Measurements from ENCODE around the gene PFAS.

Gene PFAS

GRCh38 chr17:8300627-8301242 is 51.6 kb downstream of the PFAS start:
- DNase-seq: peak; percentile 66

GRCh38 chr17:8310601-8311123 is 61.6 kb downstream of the PFAS start:
- no peak for DNase-seq

- no peak for DNase-seq
Observed at GRCh38 chr17:8311131-8311790, 62.2 kb downstream of the PFAS start.

GRCh38 chr17:8312251-8312650 is 63.2 kb downstream of the PFAS start:
- DNase-seq: no peak

- no peak for DNase-seq
Observed at GRCh38 chr17:8312726-8313600, 63.9 kb downstream of the PFAS start.

- no peak for DNase-seq
Observed at GRCh38 chr17:8314797-8315763, 66.0 kb downstream of the PFAS start.

GRCh38 chr17:8315764-8316217 is 66.7 kb downstream of the PFAS start:
- no peak for DNase-seq

GRCh38 chr17:8318010-8318935 is 69.2 kb downstream of the PFAS start:
- DNase-seq: no peak

Measured in stimulated activated CD8-positive, alpha-beta memory T cell treated with anti-CD3 and anti-CD28 coated beads, Interleukin-4, amount 100 ng/mL, for 48 hours (primary cell).